NB4 (cell line): Measurements from ENCODE around the gene ASPHD2.

Experiments
- MYC ChIP-seq: IDR thresholded peaks from 2 replicates; pipeline ENCODE4 v1.6.1; 2011; ENCODE audit warnings: low read depth, low read length
- POLR2A ChIP-seq: IDR thresholded peaks from 2 replicates; pipeline ENCODE4 v1.6.1; 2011; ENCODE audit warnings: mild to moderate bottlenecking; ENCODE audit not compliant: insufficient read length; ENCODE audit errors: extremely low read depth
- TF ChIP-seq, protein P1 (sequence below): IDR thresholded peaks from one replicate; pipeline ENCODE4 v1.5.1; 2012; ENCODE audit warnings: low read depth, low read length
- TF ChIP-seq, protein P2 (sequence below): IDR thresholded peaks from 2 replicates; pipeline ENCODE4 v1.6.1; 2011; ENCODE audit warnings: low read depth, low read length

DNA sequence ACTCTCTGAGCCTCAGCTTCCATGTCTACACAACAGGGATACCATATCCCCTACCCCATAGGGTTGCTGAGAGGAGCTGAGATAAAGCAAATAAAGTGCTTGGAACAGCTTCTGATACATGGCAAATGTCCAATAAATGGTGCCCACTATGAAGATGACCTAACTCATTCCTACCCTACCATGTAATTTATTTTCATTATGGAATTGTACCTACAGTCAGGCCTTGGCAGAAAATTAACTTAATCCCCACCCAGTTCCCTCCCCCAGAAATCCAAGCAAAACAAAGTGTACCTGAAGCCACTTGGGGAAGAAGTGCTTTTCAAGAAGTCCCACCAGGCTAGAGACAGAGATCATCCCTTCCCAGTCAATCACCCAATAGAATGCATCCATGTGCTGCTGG, 65.4 kb downstream of the ASPHD2 start:
- TF ChIP-seq POLR2A = no peak
- TF ChIP-seq, protein P1, sequence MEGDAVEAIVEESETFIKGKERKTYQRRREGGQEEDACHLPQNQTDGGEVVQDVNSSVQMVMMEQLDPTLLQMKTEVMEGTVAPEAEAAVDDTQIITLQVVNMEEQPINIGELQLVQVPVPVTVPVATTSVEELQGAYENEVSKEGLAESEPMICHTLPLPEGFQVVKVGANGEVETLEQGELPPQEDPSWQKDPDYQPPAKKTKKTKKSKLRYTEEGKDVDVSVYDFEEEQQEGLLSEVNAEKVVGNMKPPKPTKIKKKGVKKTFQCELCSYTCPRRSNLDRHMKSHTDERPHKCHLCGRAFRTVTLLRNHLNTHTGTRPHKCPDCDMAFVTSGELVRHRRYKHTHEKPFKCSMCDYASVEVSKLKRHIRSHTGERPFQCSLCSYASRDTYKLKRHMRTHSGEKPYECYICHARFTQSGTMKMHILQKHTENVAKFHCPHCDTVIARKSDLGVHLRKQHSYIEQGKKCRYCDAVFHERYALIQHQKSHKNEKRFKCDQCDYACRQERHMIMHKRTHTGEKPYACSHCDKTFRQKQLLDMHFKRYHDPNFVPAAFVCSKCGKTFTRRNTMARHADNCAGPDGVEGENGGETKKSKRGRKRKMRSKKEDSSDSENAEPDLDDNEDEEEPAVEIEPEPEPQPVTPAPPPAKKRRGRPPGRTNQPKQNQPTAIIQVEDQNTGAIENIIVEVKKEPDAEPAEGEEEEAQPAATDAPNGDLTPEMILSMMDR = no peak
- TF ChIP-seq MYC = no peak
- TF ChIP-seq, protein P2, sequence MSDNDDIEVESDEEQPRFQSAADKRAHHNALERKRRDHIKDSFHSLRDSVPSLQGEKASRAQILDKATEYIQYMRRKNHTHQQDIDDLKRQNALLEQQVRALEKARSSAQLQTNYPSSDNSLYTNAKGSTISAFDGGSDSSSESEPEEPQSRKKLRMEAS = no peak
